ENCODE measurements around the gene PRKCA.

GRCh38 chr17:66662496-66662895 is 360.1 kb downstream of the PRKCA start:
- TF ChIP-seq POLR2A (IDR thresholded peaks at IDR 0.05): no peak
- TF ChIP-seq POLR2AphosphoS5 (IDR thresholded peaks at IDR 0.05): no peak
- TF ChIP-seq EP300 (IDR thresholded peaks at IDR 0.05): no peak

Measured in suprapubic skin (tissue), 4 donors.